NCI-H1105 treated with DMSO at 0.1 percent for 48 hours (cell line): Measurements from ENCODE around the gene FKBP1A.

Source experiments
- DNase-seq: peaks from one replicate; lab custom pipeline; 2025; lab: John Stamatoyannopoulos, UW

The FKBP1A gene

DNA sequence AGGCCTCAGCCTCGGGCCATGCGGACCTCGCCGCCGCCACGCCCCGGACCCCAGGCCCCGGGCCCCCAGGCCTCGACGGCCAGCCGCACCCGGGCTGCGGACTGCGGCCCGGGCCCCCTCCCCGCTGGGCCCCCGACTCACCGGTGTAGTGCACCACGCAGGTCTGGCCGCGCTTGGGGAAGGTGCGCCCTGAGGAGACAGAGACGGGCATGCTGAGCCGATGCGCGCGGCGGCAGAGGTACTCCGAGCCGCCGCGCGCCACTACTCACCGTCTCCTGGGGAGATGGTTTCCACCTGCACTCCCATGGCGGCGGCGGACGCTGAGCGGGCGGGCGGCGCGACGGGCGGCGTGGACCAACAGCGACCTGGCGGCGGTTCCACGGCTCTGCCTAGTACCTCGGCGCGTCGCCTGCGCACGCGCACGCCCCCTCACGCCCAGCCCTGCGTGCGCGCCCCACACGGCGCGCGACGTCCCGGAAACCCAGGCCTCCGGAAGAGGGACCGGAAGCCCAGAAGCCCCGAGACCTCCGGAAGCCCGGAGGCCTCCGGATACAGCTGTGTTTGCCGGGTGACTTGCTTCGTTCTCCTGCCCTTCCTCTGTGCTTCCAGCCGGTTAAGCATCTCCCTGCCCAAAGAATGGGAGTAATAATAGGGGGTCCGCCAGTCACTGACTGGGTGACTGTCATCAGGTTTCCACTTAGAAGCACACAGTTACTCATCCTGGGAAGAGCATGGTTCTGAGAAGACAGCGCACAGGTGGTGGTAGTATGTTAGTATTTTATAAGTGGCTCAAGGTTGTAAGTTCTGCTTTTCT, at the start of gene FKBP1A:
TSS of gene FKBP1A (minus strand) at position 362 of the 814 bp plus-strand sequence. CDS start at position 306, 56 bp downstream.
- peak; percentile 87 for DNase-seq

DNA sequence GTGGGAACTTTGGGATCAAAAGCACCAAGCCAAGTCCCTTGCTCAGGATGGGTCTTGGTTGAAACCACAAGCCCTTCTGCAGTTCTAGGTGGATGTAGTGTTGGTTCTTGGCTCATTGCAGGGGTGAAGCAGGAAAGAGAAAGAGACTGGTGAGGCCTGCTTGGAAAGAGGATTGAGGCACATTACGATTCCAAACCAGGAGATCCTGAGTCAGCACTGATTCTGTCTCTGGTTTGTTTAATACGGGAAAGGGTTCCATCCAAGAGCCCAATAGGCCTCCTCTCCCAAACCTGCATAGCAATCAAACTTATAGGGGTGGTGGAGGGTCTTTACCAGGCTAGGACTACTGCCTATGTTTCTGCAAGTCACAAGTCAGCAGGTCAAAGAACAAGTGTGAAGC, 49.5 kb upstream of the FKBP1A start:
- no peak for DNase-seq

- no peak for DNase-seq
These were observed 48.3 kb upstream of the FKBP1A start for GRCh38 chr20:1441133-1441532.

DNA sequence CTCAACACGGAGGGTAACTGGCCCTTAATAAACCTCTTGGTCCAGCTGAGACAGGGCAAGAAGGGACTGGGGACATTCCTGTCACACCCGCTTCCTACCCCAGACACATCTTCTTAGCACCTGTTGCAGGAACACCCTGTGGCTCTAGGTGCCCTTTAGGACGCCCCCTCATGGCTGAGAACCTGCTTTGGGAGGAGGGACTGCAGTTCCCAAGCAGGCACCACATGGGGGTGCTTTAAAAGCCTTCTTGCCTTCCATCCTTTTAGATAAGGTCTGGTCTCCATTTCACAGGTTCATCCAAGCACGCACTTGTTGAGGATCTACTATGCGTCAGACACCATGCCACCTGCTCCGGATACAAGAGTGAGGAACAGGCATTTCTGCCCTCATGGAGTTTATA, 47.2 kb upstream of the FKBP1A start:
- no peak for DNase-seq

- DNase-seq: no peak
These were observed 45.5 kb upstream of the FKBP1A start for GRCh38 chr20:1438361-1438760.

- peak; percentile 68 for DNase-seq
These were observed 44.5 kb upstream of the FKBP1A start for GRCh38 chr20:1437235-1437904.

DNA sequence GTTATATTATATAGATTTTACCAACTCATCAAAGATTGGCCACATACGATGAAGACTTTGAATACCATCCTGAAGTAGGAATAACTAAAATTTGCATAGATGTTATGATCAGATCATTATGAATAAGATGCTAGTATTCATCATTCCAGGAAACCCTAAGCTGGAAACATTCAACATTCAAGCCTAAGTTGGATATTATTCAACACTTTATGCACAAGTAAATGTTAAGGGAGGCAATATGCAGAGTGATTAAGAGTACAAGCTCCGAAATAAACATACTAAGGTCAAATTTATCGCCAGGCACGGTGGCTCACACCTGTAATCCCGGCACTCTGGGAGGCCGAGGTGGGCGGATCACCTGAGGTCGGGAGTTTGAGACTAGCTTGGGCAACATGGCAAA, 43.4 kb upstream of the FKBP1A start:
- DNase-seq: no peak

GRCh38 chr20:1435337-1435699, 42.5 kb upstream of the FKBP1A start:
- DNase-seq: no peak

DNA sequence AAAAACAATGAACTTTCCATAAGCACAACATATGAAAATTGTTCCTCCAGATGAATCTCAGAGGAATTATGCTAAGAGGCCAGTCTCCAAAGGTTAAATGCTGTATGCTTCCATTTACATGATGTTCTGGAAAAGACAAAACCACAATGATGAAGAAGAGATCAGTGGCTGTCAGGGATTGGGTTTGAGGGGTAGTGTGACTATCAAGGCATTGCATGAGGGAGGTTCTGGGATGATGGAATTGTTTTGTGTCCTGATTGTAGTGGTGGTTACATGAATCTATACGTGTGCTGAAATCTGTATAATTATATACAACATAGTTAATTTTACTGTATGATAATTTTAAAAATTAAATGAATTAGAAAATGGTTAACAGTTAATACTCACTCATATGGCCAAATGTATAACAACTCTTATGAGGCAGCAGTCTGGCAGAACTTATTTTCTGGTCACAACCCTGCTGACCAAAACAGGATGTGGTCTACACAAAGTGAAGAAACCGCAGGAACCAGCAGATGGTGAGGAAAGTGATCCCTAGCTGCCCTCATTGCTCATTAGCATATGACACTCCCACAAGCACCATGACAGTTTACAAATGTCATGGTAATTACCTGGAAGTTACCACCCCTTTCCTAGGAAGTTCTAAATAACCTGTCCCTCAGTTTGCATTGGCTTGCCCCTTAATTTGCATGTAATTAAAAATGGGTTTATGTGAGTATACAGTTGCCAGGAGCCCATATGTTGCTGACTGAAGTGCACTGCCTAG, 41.9 kb upstream of the FKBP1A start:
- DNase-seq: no peak

GRCh38 chr20:1431158-1431557, 38.3 kb upstream of the FKBP1A start:
- DNase-seq: no peak

DNA sequence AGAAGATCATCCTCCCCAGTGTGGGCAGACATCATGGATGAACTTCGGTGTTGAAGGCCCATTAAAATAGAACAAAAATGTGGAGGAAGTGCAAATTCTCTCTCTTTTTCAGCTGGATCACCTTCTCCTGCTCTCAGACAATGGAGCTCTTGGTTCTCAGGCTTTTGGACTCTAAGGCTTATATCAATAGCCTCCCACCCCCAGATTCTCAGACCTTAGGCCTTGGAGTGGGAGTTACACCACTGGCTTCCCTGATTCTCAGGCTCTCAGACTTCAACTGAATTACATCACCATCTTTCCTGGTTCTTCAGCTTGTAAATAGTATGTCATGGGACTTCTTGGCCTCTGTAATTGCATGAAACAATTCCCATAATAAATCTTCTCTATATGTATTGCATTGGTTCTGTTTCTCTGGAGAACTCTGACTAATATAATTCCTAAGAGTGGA, 37.2 kb upstream of the FKBP1A start:
- no peak for DNase-seq

DNA sequence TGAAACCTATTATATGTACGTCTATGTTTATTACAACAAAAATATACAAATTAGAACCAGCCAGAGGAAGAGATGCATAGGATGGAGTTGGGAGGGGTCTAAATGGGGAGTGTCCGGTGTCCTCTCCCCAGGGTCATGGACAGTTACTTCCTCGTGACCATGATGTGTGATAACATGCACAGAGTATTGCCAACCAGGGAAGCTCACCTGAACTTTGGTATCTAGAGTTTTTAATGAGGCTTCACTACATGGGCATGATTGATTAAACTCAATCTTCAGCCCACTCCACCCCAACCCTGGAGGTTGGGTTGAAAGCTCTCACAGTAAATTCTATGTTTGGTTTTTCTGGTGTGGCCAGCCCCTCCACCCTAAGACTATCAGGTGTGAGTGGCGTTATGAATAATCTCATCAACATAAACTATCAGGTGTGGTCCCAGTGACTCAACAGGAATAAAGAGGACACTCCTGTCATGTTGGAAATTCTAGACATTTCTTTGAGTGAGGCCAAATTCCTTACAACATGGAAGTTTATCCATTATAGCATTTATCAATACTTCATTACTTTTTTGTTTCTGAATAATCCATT, 36.4 kb upstream of the FKBP1A start:
- no peak for DNase-seq

DNA sequence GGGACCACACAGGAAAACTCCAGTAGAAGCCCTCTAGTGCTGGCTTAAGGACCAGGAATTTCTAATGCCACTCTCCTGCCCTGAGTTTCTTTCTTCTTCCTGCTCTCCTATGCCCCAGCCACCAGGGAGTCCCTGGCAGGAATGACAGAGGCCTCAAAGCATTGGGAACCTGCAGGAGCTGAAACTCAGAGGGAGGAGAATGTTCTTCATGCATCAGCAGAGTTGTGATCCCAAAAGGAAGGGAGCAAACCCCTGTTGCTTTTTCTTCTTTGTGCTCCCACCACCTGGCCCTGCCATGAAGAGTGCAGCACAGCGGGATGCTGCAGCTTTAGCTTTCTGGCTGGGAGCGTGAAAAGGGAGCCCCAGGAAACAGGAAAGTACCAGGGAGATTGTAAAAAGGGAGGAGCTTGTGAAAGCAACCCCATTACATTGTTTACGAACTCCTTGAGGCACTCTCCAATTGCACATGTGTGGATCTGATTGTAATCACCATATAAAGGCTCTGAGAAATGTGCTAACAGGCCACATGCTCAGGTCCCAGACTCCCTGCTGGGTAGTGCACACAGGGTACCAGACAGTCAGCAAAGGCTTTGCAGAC, 34.7 kb upstream of the FKBP1A start:
- peak; percentile 23 for DNase-seq

GRCh38 chr20:1426231-1426849, 33.5 kb upstream of the FKBP1A start:
- DNase-seq: no peak

DNA sequence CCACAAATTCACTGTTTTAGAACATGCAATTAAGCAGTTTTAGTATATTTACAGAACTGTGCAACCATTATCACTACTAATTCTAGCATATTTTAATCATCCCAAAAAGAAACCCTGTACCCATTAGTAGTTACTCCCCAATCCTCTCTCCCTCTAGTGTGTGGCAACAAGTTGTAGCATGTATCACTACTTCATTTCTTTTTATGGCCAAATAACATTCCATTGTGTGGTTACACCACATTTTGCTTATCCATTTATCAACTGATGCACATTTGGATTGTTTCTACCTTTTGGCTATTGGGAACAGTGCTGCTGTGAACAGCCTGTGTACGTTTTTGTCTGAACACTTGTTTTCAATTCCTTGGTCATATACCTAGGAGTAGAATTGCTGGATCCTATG, 31.5 kb upstream of the FKBP1A start:
- no peak for DNase-seq

DNA sequence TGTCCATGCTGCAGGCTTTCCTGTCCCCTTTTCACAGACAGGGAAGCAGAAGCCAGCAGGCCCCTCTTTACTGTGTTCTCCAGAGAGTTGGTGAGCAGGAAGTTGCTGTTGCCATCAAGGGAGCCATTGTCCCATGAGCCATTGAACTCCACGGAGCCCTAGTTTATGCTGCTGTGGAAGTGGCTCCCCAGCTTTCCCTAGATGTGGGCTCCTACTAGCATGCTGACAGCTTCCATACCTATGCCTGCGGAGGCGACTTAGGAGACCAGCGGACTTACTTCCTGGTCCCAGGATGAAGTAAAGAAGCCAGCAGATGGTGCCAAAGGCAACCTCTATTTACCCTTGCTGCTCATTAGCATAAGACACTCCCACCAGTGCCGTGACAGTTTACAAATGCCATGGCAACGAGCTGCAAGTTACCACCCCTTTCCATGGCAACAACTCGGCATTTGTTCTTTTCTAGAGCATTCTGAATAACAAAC, 30.8 kb upstream of the FKBP1A start:
- no peak for DNase-seq

DNA sequence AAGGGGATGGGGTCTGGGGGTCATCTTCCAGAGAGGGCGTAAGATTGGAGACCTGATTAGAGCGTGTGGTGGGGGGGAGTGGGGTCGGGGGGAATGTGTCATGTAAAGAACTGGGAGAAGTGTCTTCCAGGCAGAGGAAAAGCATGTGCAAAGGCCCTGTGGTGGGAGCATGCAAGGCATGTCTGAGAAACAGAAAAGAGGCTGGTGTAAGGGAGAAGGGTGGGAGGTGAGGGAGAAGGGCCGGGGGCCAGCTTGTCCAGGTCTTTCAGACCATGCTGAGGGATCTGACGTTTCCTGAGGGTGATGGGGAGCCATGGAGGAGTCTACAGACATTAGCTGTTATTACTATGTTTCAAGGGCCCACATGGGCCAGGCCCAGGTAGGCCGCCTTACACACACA, 30.4 kb upstream of the FKBP1A start:
- no peak for DNase-seq

DNA sequence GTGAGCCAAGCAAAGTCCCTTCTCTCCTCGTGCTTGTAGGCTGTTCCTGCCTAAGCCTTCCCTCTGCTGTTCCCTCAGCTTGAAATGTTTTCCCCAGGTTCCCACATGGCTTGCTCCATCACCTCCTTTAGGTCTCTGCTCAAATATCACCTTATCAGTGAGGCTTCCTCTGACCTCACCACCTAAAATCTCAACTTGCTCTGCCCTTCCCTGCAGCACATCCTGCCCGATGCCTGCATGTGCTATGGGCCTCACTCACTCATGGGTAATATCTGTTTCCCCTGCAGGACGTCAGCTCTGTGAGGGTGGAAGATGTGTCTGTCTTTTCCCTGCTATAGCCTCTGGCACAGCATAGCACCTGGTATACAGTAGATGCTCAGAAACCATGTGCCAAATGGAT, 29.9 kb upstream of the FKBP1A start:
- DNase-seq: no peak

- no peak for DNase-seq
These were observed 27.2 kb upstream of the FKBP1A start for GRCh38 chr20:1420066-1420465.

DNA sequence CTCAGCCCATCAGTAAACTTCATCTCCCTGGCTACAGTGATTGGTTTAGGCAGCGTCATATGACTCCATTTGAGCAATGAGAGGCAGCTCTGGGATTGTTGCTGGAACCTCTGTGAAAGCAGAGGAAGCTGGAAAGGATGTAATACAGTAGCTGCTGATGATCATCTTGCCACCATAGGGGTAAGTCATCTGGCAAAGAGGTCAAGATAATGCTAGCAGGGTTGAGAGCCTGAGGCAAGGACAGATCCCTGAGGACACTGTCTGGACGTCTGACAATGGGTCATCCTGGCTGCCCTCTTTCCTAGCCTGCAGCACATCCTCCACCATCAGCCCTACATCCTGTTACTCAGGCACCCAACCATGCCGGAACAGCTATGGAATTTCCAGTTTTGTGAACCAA, 25.5 kb upstream of the FKBP1A start:
- DNase-seq: no peak

DNA sequence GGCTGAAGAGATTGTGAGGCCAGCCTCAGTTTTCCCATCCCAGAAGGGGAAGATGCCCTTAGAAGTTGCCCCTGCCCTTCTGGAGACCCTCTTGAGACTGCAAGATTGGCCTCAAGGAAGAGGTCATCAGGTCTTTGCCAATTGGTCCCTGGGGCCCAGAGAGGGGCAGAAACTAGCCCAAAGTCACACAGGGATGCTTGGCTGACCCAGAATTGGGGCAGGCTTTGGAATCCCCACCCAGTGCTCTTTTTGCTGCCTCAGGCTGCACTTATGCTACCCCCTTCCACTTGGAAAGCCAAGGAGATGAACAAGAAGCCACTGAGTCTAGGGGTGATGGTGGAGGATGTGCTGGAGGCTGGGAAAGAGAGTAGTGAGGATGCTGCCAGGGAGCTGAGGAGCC, 24.9 kb upstream of the FKBP1A start:
- DNase-seq: no peak
